HL-60 (cell line): ENCODE measurements around the gene SUN1.

Source experiments
- DNase-seq, 2 experiments: peaks; one replicate each; pipeline ENCODE4 v3.0.0-alpha.2; 2010 to 2020; ENCODE audit warnings: low read depth in 1 of 2, low spot score in 1 of 2
- H3K27ac ChIP-seq: fragments of 250-450 bp; sonication (Bioruptor Pico); replicated peaks from 2 replicates; pipeline ENCODE4 v1.5.1; 2020; ENCODE audit warnings: mild to moderate bottlenecking, moderate library complexity
- H3K27me3 ChIP-seq: fragments of 250-450 bp; sonication (Bioruptor Pico); 2 replicates; pipeline ENCODE4 v1.5.1; 2021; ENCODE audit warnings: mild to moderate bottlenecking, moderate library complexity; ENCODE audit not compliant: insufficient read depth, poor library complexity, severe bottlenecking
- H3K4me3 ChIP-seq: replicated peaks from 2 replicates; pipeline ENCODE4 v1.5.1; 2011; ENCODE audit warnings: mild to moderate bottlenecking, control low read depth, low read length; ENCODE audit not compliant: insufficient read depth
- GABPA ChIP-seq: IDR thresholded peaks from 2 replicates; pipeline ENCODE4 v1.6.1; 2012; ENCODE audit warnings: low read depth
- POLR2AphosphoS5 ChIP-seq: IDR thresholded peaks from 2 replicates; pipeline ENCODE4 v1.6.1; 2012; ENCODE audit warnings: low read depth
- SPI1 ChIP-seq: IDR thresholded peaks from 2 replicates; pipeline ENCODE4 v1.6.1; 2012; ENCODE audit warnings: low read depth, mild to moderate bottlenecking, borderline replicate concordance
- TF ChIP-seq, protein P1 (sequence below): IDR thresholded peaks from 2 replicates; pipeline ENCODE4 v1.6.1; 2012; ENCODE audit warnings: low read depth; ENCODE audit not compliant: insufficient replicate concordance
- TF ChIP-seq, protein P2 (sequence below): IDR thresholded peaks from one replicate; pipeline ENCODE4 v1.5.1; 2011; ENCODE audit warnings: low read length, control low read depth, inconsistent platforms; ENCODE audit not compliant: insufficient read depth

The SUN1 gene

DNA sequence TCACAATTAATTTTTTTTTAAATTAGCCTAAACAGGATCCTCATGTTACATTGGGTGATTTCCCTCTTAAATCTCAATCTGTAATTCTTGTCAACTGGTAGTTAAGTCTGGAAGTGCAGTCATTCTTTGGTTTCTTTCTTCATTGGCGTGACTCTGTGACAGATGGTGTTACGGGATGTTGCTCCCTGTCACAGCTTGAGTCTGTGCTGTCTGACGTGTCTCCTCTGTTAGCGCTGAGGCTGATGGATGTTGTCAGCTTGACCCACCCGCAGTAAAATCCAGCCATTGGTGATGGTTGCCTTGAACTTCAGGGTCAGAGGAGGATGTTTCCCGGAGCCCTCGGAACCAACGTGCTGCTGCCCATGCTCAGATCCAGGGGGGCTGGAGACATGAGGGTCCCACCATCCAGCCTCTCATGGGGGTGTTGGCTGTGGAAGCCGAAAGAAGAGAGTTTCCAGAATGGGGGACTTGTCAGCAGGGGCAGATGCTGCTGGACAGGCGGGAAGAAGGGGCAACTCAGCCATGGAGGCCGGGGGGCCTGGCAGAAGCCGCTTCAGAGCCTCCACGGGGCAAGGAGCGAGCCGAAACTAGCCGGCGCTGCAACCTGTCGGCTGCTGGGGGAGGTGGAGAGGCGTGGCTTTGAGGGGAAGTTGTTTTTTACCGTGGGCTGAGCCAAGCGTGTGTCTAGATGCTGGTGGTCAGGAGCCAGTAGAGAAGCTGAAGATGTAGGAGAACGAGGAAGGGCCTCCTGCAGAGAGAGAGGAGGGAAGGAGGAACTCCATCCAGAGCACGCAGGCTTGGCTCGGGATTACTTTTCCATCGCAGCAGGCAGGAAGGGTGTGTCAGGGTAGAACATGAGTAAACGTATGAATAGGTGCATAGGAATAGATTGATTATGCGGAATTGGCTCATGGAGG lies 3.5 kb downstream of the SUN1 start:
- no peaks in the 10 kb centered on the region for H3K27me3 ChIP-seq
- no peak overlapping the region for H3K4me3 ChIP-seq
- no peak overlapping the region for H3K27ac ChIP-seq
- DNase-seq = peak; percentile 50 to 72
- TF ChIP-seq, protein P1, sequence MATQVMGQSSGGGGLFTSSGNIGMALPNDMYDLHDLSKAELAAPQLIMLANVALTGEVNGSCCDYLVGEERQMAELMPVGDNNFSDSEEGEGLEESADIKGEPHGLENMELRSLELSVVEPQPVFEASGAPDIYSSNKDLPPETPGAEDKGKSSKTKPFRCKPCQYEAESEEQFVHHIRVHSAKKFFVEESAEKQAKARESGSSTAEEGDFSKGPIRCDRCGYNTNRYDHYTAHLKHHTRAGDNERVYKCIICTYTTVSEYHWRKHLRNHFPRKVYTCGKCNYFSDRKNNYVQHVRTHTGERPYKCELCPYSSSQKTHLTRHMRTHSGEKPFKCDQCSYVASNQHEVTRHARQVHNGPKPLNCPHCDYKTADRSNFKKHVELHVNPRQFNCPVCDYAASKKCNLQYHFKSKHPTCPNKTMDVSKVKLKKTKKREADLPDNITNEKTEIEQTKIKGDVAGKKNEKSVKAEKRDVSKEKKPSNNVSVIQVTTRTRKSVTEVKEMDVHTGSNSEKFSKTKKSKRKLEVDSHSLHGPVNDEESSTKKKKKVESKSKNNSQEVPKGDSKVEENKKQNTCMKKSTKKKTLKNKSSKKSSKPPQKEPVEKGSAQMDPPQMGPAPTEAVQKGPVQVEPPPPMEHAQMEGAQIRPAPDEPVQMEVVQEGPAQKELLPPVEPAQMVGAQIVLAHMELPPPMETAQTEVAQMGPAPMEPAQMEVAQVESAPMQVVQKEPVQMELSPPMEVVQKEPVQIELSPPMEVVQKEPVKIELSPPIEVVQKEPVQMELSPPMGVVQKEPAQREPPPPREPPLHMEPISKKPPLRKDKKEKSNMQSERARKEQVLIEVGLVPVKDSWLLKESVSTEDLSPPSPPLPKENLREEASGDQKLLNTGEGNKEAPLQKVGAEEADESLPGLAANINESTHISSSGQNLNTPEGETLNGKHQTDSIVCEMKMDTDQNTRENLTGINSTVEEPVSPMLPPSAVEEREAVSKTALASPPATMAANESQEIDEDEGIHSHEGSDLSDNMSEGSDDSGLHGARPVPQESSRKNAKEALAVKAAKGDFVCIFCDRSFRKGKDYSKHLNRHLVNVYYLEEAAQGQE = no peak
- TF ChIP-seq, protein P2, sequence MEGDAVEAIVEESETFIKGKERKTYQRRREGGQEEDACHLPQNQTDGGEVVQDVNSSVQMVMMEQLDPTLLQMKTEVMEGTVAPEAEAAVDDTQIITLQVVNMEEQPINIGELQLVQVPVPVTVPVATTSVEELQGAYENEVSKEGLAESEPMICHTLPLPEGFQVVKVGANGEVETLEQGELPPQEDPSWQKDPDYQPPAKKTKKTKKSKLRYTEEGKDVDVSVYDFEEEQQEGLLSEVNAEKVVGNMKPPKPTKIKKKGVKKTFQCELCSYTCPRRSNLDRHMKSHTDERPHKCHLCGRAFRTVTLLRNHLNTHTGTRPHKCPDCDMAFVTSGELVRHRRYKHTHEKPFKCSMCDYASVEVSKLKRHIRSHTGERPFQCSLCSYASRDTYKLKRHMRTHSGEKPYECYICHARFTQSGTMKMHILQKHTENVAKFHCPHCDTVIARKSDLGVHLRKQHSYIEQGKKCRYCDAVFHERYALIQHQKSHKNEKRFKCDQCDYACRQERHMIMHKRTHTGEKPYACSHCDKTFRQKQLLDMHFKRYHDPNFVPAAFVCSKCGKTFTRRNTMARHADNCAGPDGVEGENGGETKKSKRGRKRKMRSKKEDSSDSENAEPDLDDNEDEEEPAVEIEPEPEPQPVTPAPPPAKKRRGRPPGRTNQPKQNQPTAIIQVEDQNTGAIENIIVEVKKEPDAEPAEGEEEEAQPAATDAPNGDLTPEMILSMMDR = no peak
- TF ChIP-seq SPI1 (no peak; the same call in 1 of the 2 replicates), GABPA (no peak), POLR2AphosphoS5 (no peak)

DNA sequence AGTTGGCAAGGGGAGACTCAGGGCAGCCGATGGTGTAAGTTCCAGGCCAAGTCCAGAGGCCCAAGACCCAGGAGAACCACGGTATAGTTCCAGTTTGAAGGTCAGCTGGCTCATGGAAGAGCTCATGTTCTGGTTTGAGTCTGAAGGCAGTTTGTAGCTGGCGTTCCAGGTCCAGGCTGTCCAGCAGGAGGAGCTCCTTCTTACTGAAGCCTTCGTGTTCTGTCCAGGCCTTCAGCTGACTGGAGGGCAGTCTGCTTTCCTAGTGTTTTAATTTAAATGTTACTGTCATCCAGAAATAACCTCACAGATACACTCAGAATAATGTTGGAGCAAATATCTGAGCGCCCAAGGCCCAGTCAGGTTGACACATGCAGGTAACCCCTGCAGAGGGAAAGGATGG lies 4.2 kb downstream of the SUN1 start:
- DNase-seq = peak in 1 of 2 experiments; percentile 8
- Histone ChIP-seq H3K4me3 (no peak overlapping the region), H3K27me3 (no peaks in the 10 kb centered on the region), H3K27ac (no peak overlapping the region)
- TF ChIP-seq, protein P2 = no peak
- no peak for TF ChIP-seq SPI1
- TF ChIP-seq, protein P1 = no peak
- TF ChIP-seq POLR2AphosphoS5 = no peak
- no peak for TF ChIP-seq GABPA

DNA sequence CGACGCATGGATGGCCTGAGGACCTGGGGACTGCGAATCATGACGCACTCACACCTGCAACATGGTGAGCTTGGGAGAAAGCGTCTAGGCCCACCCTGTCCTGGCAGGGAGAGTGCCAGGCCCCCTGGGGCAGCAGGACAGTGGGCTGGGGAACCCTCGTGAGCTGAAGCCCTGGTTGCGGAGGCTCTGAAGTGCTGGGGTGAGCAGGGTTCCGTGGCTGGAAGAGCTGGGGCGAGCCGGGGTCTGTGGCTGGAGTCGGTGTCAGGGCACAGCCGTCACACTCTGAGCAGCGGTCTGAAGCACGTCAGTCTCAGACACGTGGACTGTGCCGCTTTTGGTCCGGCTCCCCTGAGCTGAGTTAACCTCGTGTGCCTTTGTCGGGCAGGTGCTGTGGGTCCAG lies 4.7 kb downstream of the SUN1 start:
- Histone ChIP-seq H3K27ac (no peak overlapping the region), H3K27me3 (no peaks in the 10 kb centered on the region), H3K4me3 (no peak overlapping the region)
- no peak for DNase-seq
- TF ChIP-seq, protein P2 = no peak
- no peak for TF ChIP-seq GABPA
- TF ChIP-seq POLR2AphosphoS5 = no peak
- no peak for TF ChIP-seq SPI1
- TF ChIP-seq, protein P1 = no peak
